ENCODE data around the gene GUSB.

Gene GUSB

GRCh38 chr7:65938336-65938895, 43.6 kb downstream of the GUSB start:
- no peak for DNase-seq (ENCODE audit: low read depth in 1 of 2, low spot score in 1 of 2)
- no peak for TF ChIP-seq JUND (IDR thresholded peaks at IDR 0.05; ENCODE audit: low read depth)
- in situ Hi-C loops (cut with HindIII; ENCODE audit: low pct_unique_long_range_greater_than_20kb, low sequenced_read_pairs) = no loop called here

- in situ Hi-C loops (cut with HindIII; ENCODE audit: low pct_unique_long_range_greater_than_20kb, low sequenced_read_pairs) = no loop called here
- no peak for DNase-seq (ENCODE audit: low read depth in 1 of 2, low spot score in 1 of 2)
Measured at GRCh38 chr7:65937296-65937695, 44.7 kb downstream of the GUSB start.

GRCh38 chr7:65931685-65932084, 50.3 kb downstream of the GUSB start:
- no peak for TF ChIP-seq JUND (IDR thresholded peaks at IDR 0.05; ENCODE audit: low read depth)
- in situ Hi-C loops (cut with HindIII; ENCODE audit: low pct_unique_long_range_greater_than_20kb, low sequenced_read_pairs) = no loop called here
- no peak for DNase-seq (ENCODE audit: low read depth in 1 of 2, low spot score in 1 of 2)

More at GRCh38 chr7:65937296-65937695, 44.7 kb downstream of the GUSB start:
- no peak for TF ChIP-seq JUND (IDR thresholded peaks at IDR 0.05; ENCODE audit: low read depth)

GRCh38 chr7:65927489-65928448, 54.2 kb downstream of the GUSB start:
- no peak for DNase-seq (ENCODE audit: low read depth in 1 of 2, low spot score in 1 of 2)
- in situ Hi-C loops (cut with HindIII; ENCODE audit: low pct_unique_long_range_greater_than_20kb, low sequenced_read_pairs) = no loop called here
- no peak for TF ChIP-seq JUND (IDR thresholded peaks at IDR 0.05; ENCODE audit: low read depth)

GRCh38 chr7:65926588-65926987, 55.4 kb downstream of the GUSB start:
- DNase-seq (ENCODE audit: low read depth in 1 of 2, low spot score in 1 of 2) = no peak
- no peak for TF ChIP-seq JUND (IDR thresholded peaks at IDR 0.05; ENCODE audit: low read depth)
- in situ Hi-C loops (cut with HindIII; ENCODE audit: low pct_unique_long_range_greater_than_20kb, low sequenced_read_pairs) = no loop called here

- in situ Hi-C loops (cut with HindIII; ENCODE audit: low pct_unique_long_range_greater_than_20kb, low sequenced_read_pairs) = no loop called here
- TF ChIP-seq JUND (IDR thresholded peaks at IDR 0.05; ENCODE audit: low read depth) = no peak
- DNase-seq (ENCODE audit: low read depth in 1 of 2, low spot score in 1 of 2) = no peak
Measured at GRCh38 chr7:65925040-65925439, 57.0 kb downstream of the GUSB start.

- no peak for DNase-seq (ENCODE audit: low read depth in 1 of 2, low spot score in 1 of 2)
- in situ Hi-C loops (cut with HindIII; ENCODE audit: low pct_unique_long_range_greater_than_20kb, low sequenced_read_pairs) = no loop called here
- TF ChIP-seq JUND (IDR thresholded peaks at IDR 0.05; ENCODE audit: low read depth) = no peak
Measured at GRCh38 chr7:65924193-65924592, 57.8 kb downstream of the GUSB start.

GRCh38 chr7:65923316-65923715, 58.7 kb downstream of the GUSB start:
- in situ Hi-C loops (cut with HindIII; ENCODE audit: low pct_unique_long_range_greater_than_20kb, low sequenced_read_pairs) = no loop called here
- no peak for TF ChIP-seq JUND (IDR thresholded peaks at IDR 0.05; ENCODE audit: low read depth)
- no peak for DNase-seq (ENCODE audit: low read depth in 1 of 2, low spot score in 1 of 2)

- DNase-seq (ENCODE audit: low read depth in 1 of 2, low spot score in 1 of 2) = no peak
- no peak for TF ChIP-seq JUND (IDR thresholded peaks at IDR 0.05; ENCODE audit: low read depth)
- in situ Hi-C loops (cut with HindIII; ENCODE audit: low pct_unique_long_range_greater_than_20kb, low sequenced_read_pairs) = no loop called here
Measured at GRCh38 chr7:65915921-65916657, 65.9 kb downstream of the GUSB start.

GRCh38 chr7:65912237-65912636, 69.8 kb downstream of the GUSB start:
- no peak for DNase-seq (ENCODE audit: low read depth in 1 of 2, low spot score in 1 of 2)
- in situ Hi-C loops (cut with HindIII; ENCODE audit: low pct_unique_long_range_greater_than_20kb, low sequenced_read_pairs) = no loop called here
- TF ChIP-seq JUND (IDR thresholded peaks at IDR 0.05; ENCODE audit: low read depth) = no peak

All from T47D (cell line).